Measurements from ENCODE around the gene LEAP2. TPM values are rescaled to one million over a fixed set of nuclear protein-coding genes. Genes with fewer than 3 reads are reported as not detected.

The LEAP2 gene
- total RNA-seq, result 1 to 10 TPM in 2 of 4 donors, under 1 TPM in 2; 0.21 to 9.1 (median 1.7) TPM

DNA sequence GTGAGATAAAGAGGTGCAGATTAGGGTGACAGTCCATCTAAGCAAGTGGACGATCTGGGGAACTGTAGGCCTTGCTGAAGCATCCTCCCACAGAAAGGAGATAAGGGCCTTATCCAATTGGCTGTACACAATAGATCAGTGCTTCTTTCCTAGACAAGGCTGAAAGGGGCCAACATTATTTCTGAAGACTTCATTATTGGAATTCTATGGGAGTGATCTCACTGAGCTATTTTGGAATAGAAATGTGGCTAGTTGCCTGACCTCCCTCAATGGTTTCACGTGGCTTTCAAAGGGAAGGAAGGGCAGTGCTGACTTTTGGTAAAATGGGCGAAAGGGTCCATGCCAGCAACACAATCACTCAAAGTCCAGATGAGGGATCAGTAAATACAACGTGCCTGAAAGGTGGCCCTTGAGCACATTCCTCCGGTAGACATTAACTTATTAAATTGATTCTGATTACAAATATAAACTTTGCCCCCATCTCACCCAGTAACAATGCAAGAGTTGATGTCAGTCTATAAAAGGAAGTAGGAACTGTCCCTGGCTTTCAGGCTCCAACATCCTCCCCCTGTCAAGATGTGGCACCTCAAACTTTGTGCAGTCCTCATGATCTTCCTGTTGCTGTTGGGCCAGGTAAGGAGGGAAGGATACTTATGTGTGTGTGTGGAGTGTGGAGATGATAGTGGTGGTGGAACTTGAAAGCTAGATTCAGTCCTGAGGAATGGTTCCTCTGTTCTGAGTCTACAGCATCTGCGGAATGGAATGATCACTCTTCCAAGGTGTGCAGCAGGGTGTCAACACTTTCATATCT is at the start of gene LEAP2:
Gene LEAP2, plus strand, starts transcription at position 550 of the 811 bp plus-strand sequence. Its CDS starts 27 bp downstream, at position 577.
- TF ChIP-seq POLR2AphosphoS5 (IDR thresholded peaks at IDR 0.05) (no peak), POLR2A (IDR thresholded peaks at IDR 0.05) (no peak), EP300 (IDR thresholded peaks at IDR 0.05) (no peak), CTCF (IDR thresholded peaks at IDR 0.05) (no peak)
- H3K27me3 ChIP-seq, result no peaks in the 10 kb centered on the region
- H3K9me3 ChIP-seq, result no peaks in the 10 kb centered on the region
- 77% methylated on average over 6 of the region's 6 CpGs for WGBS
- DNase-seq (ENCODE audit: low spot score in 2 of 2), result no peak
- no peak within 1 kb of the TSS for H3K4me3 ChIP-seq
- peaks cover 3% of the 10 kb centered on the region for H3K4me1 ChIP-seq
- H3K36me3 ChIP-seq, result peaks cover 43% of the 10 kb centered on the region
- H3K27ac ChIP-seq, result no peak within 1 kb of the TSS

DNA sequence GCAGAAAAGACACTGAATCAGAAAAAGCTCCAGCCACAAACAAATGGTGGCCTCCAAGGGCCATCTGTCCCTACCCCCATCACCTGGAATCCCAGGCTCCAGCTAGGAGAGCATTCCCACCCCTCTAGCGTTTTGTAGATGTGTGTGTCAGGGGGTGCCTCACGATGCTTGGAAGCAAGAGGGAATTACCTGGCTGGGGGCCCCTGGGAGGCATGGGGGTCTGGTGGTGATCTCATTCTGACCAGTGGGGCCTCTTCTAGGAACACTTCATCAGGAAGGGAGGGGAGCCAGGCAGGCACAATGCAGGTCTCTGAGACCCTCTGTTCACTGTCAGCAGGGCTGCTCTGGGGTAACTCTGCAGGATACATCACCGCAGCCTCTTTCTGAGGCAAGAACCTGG is 49.0 kb upstream of the LEAP2 start:
- Histone ChIP-seq H3K27ac (no peak overlapping the region), H3K4me1 (peaks cover 28% of the 10 kb centered on the region), H3K4me3 (no peak overlapping the region), H3K9me3 (no peaks in the 10 kb centered on the region), H3K27me3 (peaks cover 15% of the 10 kb centered on the region), H3K36me3 (no peaks in the 10 kb centered on the region)
- WGBS, result 94% methylated on average over 3 of the region's 3 CpGs
- peak in 1 of 2 donors; percentile 50 for DNase-seq (ENCODE audit: low spot score in 2 of 2)
- TF ChIP-seq EP300 (IDR thresholded peaks at IDR 0.05), result no peak
- TF ChIP-seq CTCF (IDR thresholded peaks at IDR 0.05), result no peak
- no peak for TF ChIP-seq POLR2A (IDR thresholded peaks at IDR 0.05)
- no peak for TF ChIP-seq POLR2AphosphoS5 (IDR thresholded peaks at IDR 0.05)

- WGBS, result 46% methylated on average over 15 of the region's 71 CpGs
These were observed 48.2 kb upstream of the LEAP2 start for GRCh38 chr5:132825033-132825833.

DNA sequence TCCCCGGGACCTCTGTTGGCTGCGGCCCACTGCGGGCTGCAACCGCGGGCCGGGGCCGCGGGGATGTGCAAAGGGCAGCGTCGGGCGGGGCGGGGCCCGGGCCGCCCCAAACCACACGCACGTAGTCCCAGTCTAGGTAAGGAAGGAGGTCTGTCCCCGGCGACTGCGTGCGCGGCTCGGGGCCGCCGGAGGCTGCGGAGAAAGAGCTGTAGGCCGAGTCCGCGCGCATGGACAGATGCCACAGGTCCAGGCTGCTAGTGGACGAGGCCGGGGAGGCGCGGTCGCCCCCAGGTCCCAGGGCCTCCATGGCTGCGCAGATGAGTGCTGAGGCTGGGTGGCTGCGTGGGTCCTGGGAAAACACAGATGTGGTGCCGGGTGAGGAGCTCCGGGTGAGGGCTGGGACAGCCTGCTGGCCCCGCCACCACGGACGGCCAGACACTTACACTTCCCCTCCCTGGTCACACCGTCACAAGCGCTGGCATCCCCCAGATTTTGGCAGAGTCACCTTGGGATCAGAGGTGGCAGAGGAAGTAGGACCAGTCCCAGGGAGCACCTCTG is 47.6 kb upstream of the LEAP2 start:
- H3K36me3 ChIP-seq, result no peaks in the 10 kb centered on the region
- no peak overlapping the region for H3K27ac ChIP-seq
- WGBS, result 63% methylated on average over 26 of the region's 43 CpGs
- H3K9me3 ChIP-seq, result no peaks in the 10 kb centered on the region
- no peak for TF ChIP-seq POLR2AphosphoS5 (IDR thresholded peaks at IDR 0.05)
- TF ChIP-seq CTCF (IDR thresholded peaks at IDR 0.05), result no peak
- H3K27me3 ChIP-seq, result peaks cover 19% of the 10 kb centered on the region
- H3K4me1 ChIP-seq, result peaks cover 32% of the 10 kb centered on the region
- H3K4me3 ChIP-seq, result peak overlapping the region; percentile 44
- peak in 1 of 2 donors; percentile 70 for DNase-seq (ENCODE audit: low spot score in 2 of 2)

More at GRCh38 chr5:132825033-132825833, 48.2 kb upstream of the LEAP2 start:
- no peak overlapping the region for H3K27ac ChIP-seq
- H3K36me3 ChIP-seq, result no peaks in the 10 kb centered on the region
- TF ChIP-seq POLR2AphosphoS5 (IDR thresholded peaks at IDR 0.05) (no peak), CTCF (IDR thresholded peaks at IDR 0.05) (no peak), EP300 (IDR thresholded peaks at IDR 0.05) (no peak), POLR2A (IDR thresholded peaks at IDR 0.05) (no peak)
- DNase-seq (ENCODE audit: low spot score in 2 of 2), result peak in 1 of 2 donors; percentile 73
- peak overlapping the region; percentile 44 for H3K4me3 ChIP-seq
- no peaks in the 10 kb centered on the region for H3K9me3 ChIP-seq
- peaks cover 15% of the 10 kb centered on the region for H3K27me3 ChIP-seq
- peaks cover 27% of the 10 kb centered on the region for H3K4me1 ChIP-seq
